GM19395 (cell line): ENCODE results near the gene SGCD.
A peak's percentile ranks its signal among the peaks of the same experiment; 100 is the strongest.

Experiments used
- ATAC-seq: cut with Tn5 transposase; IDR thresholded peaks from one replicate; pipeline ENCODE4 v1.9.1; 2021; ENCODE audit warnings: mild to moderate bottlenecking, moderate library complexity; ENCODE audit not compliant: unreplicated experiment

SGCD gene

GRCh38 chr5:156326718-156327259 lies at the start of gene SGCD:
Gene SGCD, plus strand, starts transcription at chr5:156327164.
- no peak for ATAC-seq

GRCh38 chr5:156277290-156277689 lies 49.7 kb upstream of the SGCD start:
- ATAC-seq: no peak

GRCh38 chr5:156295431-156295830 lies 31.5 kb upstream of the SGCD start:
- ATAC-seq: no peak

GRCh38 chr5:156310115-156310514 lies 16.8 kb upstream of the SGCD start:
- ATAC-seq: no peak

- no peak for ATAC-seq
Measured at GRCh38 chr5:156312897-156313694, 13.9 kb upstream of the SGCD start.

GRCh38 chr5:156314416-156314815 lies 12.5 kb upstream of the SGCD start:
- ATAC-seq: no peak

GRCh38 chr5:156322666-156323065 lies 4.3 kb upstream of the SGCD start:
- ATAC-seq: no peak

- ATAC-seq: no peak
Measured at GRCh38 chr5:156327296-156327695, 332 bp downstream of the SGCD start.

- no peak for ATAC-seq
Measured at GRCh38 chr5:156328161-156328560, 1.2 kb downstream of the SGCD start.

GRCh38 chr5:156328766-156329165 lies 1.8 kb downstream of the SGCD start:
- no peak for ATAC-seq

GRCh38 chr5:156329171-156329611 lies 2.2 kb downstream of the SGCD start:
- no peak for ATAC-seq

- no peak for ATAC-seq
Measured at GRCh38 chr5:156330141-156330870, 3.3 kb downstream of the SGCD start.

- ATAC-seq: no peak
Measured at GRCh38 chr5:156331181-156331580, 4.2 kb downstream of the SGCD start.

GRCh38 chr5:156331845-156332244 lies 4.9 kb downstream of the SGCD start:
- no peak for ATAC-seq

GRCh38 chr5:156332245-156332644 lies 5.3 kb downstream of the SGCD start:
- ATAC-seq: no peak

- no peak for ATAC-seq
Measured at GRCh38 chr5:156339139-156339841, 12.3 kb downstream of the SGCD start.

GRCh38 chr5:156340893-156341292 lies 13.9 kb downstream of the SGCD start:
- ATAC-seq: no peak

GRCh38 chr5:156350256-156350655 lies 23.3 kb downstream of the SGCD start:
- no peak for ATAC-seq

- no peak for ATAC-seq
Measured at GRCh38 chr5:156351423-156351822, 24.5 kb downstream of the SGCD start.

GRCh38 chr5:156354571-156354970 lies 27.6 kb downstream of the SGCD start:
- no peak for ATAC-seq

- peak; percentile 40 for ATAC-seq
Measured at GRCh38 chr5:156356238-156356637, 29.3 kb downstream of the SGCD start.
